ENCODE results near the gene CRYBG1.

The CRYBG1 gene, protein sequence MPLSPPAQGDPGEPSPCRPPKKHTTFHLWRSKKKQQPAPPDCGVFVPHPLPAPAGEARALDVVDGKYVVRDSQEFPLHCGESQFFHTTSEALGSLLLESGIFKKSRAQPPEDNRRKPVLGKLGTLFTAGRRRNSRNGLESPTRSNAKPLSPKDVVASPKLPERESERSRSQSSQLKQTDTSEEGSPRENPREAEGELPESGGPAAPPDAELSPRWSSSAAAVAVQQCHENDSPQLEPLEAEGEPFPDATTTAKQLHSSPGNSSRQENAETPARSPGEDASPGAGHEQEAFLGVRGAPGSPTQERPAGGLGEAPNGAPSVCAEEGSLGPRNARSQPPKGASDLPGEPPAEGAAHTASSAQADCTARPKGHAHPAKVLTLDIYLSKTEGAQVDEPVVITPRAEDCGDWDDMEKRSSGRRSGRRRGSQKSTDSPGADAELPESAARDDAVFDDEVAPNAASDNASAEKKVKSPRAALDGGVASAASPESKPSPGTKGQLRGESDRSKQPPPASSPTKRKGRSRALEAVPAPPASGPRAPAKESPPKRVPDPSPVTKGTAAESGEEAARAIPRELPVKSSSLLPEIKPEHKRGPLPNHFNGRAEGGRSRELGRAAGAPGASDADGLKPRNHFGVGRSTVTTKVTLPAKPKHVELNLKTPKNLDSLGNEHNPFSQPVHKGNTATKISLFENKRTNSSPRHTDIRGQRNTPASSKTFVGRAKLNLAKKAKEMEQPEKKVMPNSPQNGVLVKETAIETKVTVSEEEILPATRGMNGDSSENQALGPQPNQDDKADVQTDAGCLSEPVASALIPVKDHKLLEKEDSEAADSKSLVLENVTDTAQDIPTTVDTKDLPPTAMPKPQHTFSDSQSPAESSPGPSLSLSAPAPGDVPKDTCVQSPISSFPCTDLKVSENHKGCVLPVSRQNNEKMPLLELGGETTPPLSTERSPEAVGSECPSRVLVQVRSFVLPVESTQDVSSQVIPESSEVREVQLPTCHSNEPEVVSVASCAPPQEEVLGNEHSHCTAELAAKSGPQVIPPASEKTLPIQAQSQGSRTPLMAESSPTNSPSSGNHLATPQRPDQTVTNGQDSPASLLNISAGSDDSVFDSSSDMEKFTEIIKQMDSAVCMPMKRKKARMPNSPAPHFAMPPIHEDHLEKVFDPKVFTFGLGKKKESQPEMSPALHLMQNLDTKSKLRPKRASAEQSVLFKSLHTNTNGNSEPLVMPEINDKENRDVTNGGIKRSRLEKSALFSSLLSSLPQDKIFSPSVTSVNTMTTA (N-terminal part only)
- long read RNA-seq, partial matches to known transcripts: 0 of 1 reads
- long read RNA-seq, other reads (novel, unspliced or antisense): 1 of 1 reads

DNA sequence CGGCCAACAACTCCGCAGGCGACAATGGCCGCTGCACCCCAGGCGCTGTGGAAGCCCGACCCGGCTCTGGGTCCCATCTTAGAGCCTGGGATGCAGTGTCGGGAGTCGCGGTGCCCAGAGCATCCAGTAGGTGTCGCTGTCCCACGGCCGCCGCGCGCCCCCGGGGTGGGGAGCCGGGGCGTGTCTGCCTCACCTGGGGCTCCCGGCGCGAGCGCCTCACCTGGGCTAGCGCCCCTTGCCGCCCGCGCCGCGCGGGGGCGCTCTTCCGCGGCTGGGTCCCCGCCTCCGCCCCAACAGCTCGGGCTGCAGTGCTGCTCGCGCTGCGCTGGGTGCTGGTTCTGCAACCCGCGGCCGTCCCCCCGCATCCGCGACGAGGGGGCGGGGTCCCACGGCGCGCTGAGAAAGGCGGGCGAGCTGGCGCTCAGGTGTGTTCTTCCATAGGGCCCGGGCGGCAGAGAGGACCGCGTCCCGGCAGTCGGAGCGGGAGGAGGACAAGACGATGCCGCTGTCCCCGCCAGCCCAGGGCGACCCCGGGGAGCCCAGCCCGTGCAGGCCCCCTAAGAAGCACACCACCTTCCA is at the start of gene CRYBG1:
Gene CRYBG1, plus strand, starts transcription at position 308 of the 579 bp plus-strand sequence. Its CDS starts 192 bp downstream, at position 500.
- H3K27ac ChIP-seq (replicated peaks): no peak within 1 kb of the TSS
- H3K27me3 ChIP-seq (ENCODE audit: insufficient read depth, poor library complexity, severe bottlenecking): no peaks in the 10 kb centered on the region
- peak; percentile 16 to 44 for DNase-seq (ENCODE audit: low read depth in 1 of 2, low spot score in 1 of 2)
- TF ChIP-seq GABPA (IDR thresholded peaks at IDR 0.05; ENCODE audit: low read depth) (no peak), CTCF (IDR thresholded peaks at IDR 0.05; ENCODE audit: insufficient read depth, low read length) (peak; percentile 51)
- H3K4me3 ChIP-seq (replicated peaks; ENCODE audit: insufficient read depth, low read length): peak within 1 kb of the TSS; percentile 45

DNA sequence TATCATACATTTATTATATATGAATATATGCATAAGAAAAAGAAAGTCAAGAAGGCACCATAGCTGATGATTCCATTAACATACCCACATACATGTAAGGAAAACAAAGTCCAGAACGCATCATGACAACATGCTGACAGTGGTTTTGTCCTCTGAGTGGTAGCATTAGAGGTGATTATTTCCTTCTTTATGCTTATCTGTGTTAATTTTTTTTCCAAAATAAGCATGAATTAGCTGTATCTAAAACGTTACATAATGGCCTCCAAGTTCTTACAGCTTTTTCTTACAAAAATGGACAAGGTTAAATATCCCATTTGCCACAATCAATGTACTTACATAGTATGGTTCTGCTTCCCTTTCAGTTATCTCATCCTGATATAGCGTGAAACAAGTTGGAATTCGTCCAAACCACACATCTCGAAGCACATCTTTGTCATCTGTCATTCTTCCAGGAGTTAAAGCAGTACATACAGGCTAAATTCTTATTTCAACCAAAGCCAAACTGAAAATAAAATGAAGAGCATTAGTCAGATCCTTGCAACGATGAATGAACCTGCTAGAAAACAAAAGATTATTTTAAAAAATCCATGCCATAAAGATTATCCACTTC is 44.6 kb upstream of the CRYBG1 start:
- no peaks in the 10 kb centered on the region for H3K27me3 ChIP-seq (ENCODE audit: insufficient read depth, poor library complexity, severe bottlenecking)
- peak; percentile 48 to 49 for DNase-seq (ENCODE audit: low read depth in 1 of 2, low spot score in 1 of 2)
- H3K27ac ChIP-seq (replicated peaks): no peak overlapping the region
- TF ChIP-seq SPI1 (IDR thresholded peaks at IDR 0.05; ENCODE audit: borderline replicate concordance, low read depth) (no peak), POLR2AphosphoS5 (IDR thresholded peaks at IDR 0.05; ENCODE audit: low read depth) (no peak), CTCF (IDR thresholded peaks at IDR 0.05; ENCODE audit: insufficient read depth, low read length) (no peak), GABPA (IDR thresholded peaks at IDR 0.05; ENCODE audit: low read depth) (no peak)
- TF ChIP-seq, protein P1, sequence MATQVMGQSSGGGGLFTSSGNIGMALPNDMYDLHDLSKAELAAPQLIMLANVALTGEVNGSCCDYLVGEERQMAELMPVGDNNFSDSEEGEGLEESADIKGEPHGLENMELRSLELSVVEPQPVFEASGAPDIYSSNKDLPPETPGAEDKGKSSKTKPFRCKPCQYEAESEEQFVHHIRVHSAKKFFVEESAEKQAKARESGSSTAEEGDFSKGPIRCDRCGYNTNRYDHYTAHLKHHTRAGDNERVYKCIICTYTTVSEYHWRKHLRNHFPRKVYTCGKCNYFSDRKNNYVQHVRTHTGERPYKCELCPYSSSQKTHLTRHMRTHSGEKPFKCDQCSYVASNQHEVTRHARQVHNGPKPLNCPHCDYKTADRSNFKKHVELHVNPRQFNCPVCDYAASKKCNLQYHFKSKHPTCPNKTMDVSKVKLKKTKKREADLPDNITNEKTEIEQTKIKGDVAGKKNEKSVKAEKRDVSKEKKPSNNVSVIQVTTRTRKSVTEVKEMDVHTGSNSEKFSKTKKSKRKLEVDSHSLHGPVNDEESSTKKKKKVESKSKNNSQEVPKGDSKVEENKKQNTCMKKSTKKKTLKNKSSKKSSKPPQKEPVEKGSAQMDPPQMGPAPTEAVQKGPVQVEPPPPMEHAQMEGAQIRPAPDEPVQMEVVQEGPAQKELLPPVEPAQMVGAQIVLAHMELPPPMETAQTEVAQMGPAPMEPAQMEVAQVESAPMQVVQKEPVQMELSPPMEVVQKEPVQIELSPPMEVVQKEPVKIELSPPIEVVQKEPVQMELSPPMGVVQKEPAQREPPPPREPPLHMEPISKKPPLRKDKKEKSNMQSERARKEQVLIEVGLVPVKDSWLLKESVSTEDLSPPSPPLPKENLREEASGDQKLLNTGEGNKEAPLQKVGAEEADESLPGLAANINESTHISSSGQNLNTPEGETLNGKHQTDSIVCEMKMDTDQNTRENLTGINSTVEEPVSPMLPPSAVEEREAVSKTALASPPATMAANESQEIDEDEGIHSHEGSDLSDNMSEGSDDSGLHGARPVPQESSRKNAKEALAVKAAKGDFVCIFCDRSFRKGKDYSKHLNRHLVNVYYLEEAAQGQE (IDR thresholded peaks at IDR 0.05; ENCODE audit: insufficient replicate concordance, low read depth): no peak
- H3K4me3 ChIP-seq (replicated peaks; ENCODE audit: insufficient read depth, low read length): no peak overlapping the region

DNA sequence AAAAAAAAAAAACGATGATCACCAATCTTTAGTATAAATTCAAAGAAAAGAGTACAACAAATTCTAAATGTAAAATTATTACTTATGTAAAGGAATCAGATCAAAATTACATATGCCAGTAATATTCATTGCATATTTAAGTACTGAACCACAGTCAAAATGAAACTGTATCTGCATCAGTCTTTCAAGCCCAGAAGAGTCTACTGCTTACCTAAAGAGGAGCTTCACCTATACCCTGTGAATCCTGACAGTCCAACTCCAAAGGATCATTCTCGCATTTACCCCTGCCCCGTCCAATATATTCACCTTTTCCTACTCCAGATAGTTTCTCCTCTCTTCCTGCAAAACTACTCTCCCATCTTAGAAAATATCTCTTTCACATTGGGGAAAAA is 44.1 kb upstream of the CRYBG1 start:
- TF ChIP-seq POLR2AphosphoS5 (IDR thresholded peaks at IDR 0.05; ENCODE audit: low read depth): no peak
- TF ChIP-seq GABPA (IDR thresholded peaks at IDR 0.05; ENCODE audit: low read depth): no peak
- TF ChIP-seq, protein P1 (IDR thresholded peaks at IDR 0.05; ENCODE audit: insufficient replicate concordance, low read depth): no peak
- TF ChIP-seq CTCF (IDR thresholded peaks at IDR 0.05; ENCODE audit: insufficient read depth, low read length): no peak
- TF ChIP-seq SPI1 (IDR thresholded peaks at IDR 0.05; ENCODE audit: borderline replicate concordance, low read depth): no peak
- H3K4me3 ChIP-seq (replicated peaks; ENCODE audit: insufficient read depth, low read length): no peak overlapping the region
- H3K27ac ChIP-seq (replicated peaks): no peak overlapping the region
- no peaks in the 10 kb centered on the region for H3K27me3 ChIP-seq (ENCODE audit: insufficient read depth, poor library complexity, severe bottlenecking)
- DNase-seq (ENCODE audit: low read depth in 1 of 2, low spot score in 1 of 2): no peak
